ENCODE measurements around the gene ALKBH5.

The ALKBH5 gene

DNA sequence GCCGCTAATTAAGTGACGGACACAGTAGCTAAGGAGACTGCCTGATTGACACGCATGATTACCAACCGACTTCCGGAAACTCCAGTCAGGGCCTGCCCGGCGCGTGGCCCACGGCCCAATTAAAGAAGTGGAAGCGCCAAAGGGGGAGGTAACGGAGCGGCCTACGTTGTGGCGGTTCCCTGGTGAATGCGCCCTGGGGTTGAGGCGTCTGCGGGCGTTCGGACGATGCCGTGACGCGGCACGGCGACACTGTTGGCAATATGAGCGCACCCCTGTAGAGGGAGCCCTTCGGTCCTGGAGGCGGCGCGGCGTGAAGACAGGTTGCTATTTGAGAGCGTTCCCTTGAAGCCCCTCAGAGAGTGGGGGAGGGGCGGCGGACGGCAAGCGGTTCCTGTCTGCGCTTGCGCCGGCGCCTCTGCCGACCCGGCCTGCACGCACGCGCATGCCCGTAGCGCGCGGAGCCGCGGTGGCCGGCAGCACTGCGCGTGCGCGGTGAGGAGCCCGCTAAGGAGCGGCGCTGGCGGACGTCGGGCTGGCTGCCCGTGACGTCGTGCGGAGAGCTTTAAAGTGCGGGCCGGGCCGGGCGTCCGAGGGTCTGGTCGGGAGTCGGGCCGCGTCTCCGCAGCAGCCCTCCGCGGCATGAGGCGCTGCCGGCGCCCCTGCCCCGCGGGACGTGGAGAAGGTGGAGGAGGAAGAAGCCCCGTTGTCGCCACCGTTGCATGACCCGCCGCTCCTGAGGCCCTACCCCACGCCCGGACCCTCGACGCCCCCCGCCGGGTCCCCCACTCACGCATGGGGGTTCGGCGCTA, at the start of gene ALKBH5:
Gene ALKBH5 (plus strand): TSS at position 495 of the 809 bp plus-strand sequence. CDS start 416 bp downstream, outside the sequence.
- peak; percentile 97 for DNase-seq

DNA sequence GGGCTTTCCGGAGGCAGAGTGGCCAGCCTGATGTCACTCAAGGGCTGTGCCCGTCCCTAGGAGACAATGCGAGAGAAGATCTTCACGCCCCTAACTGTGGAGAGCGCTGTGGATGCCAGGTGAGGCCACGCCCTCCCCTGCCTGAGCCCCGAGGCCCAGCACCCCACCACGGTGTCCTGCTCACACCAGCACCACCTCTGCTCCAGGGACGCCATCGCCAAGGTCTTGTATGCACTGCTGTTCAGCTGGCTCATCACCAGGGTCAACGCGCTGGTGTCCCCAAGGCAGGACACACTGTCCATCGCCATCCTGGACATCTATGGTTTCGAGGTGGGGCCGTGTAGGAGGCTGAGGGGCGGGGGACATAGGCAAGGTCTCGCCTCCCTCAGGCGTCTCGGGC, 47.3 kb upstream of the ALKBH5 start:
- no peak for DNase-seq

- no peak for DNase-seq
Measured at GRCh38 chr17:18138065-18138749, 45.4 kb upstream of the ALKBH5 start.

DNA sequence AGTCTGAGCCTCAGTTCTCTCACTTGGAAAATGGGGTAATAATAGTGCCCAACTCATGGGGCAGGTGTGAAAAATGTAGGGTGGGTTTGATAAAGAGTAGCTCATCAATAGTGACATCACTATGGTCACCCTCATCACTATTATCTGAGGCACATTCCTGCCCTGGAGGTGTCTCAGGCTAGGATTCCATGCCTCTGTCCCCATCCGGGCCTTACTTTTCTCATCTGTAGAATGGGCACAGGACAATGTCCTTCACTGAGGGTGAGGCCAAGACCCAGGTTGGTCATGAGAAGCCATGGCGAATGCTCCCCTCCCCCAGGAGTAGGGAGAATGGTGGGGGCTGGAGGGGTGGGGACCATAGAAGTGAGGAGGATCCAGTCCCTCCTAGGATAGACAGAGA, 44.5 kb upstream of the ALKBH5 start:
- no peak for DNase-seq

DNA sequence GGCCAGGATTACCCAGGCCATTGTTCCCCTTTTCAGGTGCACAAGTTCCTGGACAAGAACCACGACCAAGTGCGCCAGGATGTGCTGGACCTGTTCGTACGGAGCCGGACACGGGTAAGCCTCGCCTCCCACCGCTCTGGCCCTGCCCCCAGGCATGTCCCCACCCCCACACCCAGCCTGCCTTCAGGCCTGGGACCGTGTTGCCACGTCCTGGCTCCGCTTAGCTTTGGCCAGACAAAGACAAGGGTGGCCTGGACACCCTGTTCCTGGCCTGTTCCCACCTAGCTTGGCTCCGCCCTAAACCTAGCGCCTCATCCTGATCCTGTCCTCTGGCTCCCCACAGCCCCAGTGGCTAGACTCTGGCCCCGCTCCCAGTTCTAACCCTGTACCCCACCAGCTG, 44.1 kb upstream of the ALKBH5 start:
- DNase-seq, result no peak

GRCh38 chr17:18139949-18140348, 43.7 kb upstream of the ALKBH5 start:
- DNase-seq, result no peak

DNA sequence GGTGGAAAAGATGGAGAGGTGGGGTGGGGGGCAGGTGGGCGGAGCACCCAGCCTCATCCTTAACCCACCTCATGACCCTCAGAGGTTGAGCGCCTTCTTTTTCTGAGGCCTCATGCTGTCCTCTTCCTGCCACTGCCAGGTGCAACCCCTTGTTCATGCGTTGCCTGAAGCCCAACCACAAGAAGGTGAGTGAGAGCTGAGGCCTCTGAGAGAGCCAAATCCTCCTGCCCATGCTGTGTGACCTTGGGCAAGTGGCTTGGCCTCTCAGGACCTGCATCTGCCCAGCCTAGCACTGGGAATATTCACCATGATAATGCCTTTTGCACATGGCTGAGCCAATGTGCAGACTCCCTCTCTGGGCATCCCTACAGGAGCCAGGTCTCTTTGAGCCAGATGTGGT, 43.0 kb upstream of the ALKBH5 start:
- no peak for DNase-seq

- peak; percentile 16 for DNase-seq
Measured at GRCh38 chr17:18141210-18141803, 42.3 kb upstream of the ALKBH5 start.

DNA sequence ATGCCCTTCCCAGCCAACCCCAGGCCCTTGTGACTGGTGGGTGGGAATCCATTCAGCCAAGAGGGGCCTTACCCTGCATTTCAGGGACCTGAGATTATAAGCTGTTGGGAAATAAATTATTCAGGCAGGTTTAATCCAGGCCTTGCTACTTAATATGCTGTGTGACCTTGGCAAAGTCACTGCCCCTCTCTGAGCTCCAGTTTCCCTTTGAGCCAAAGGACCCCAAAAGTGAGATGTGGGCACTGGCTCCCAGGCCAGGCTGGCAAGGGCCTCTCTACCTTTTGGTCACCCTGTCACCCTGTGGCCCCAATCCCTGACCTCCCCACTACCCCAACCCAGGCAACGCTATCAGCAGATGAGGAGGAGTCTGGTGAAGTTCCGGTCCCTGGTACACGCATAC, 41.2 kb upstream of the ALKBH5 start:
- no peak for DNase-seq

DNA sequence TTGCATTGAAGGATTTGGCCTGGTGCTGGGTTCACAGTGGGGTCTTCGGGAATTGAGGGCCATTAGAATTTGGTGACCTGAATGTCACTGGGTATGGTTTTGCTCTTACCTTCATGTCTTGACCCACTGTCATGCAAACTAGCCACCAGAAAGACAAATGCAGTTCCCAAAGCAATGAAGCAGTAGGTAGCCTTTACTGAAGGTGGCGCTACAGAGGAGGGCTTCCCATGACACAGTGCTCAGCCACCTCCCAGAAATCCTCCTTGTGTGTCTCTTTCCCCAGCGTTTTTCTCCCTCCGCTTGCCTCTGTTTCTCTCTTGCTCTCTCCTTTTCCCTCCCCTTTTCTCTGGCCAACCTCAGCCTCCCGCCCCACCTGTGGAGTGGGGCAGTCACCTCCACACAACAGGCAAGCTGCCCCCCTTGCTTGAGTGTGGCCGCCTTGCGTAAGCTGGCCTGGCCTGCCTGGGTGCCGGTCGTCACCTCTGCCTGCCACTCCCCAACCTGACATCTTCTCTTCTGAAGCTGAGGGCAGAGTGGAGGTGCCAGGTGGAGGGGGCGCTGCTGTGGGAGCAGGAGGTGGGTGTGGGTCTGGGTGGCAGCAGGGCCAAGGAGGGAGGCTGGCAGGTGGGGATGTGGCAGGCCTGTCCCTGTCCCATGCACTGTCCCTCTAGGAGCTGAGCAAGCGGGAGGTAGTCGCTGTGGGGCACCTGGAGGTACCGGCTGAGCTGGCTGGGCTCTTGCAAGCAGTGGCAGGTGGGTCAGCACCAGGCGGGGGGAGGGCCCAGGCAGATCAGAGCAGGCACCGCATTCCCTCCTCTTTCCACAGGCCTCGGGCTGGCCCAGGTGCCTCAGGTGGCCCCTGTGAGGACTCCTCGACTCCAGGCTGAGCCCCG, 40.3 kb upstream of the ALKBH5 start:
- DNase-seq, result no peak

DNA sequence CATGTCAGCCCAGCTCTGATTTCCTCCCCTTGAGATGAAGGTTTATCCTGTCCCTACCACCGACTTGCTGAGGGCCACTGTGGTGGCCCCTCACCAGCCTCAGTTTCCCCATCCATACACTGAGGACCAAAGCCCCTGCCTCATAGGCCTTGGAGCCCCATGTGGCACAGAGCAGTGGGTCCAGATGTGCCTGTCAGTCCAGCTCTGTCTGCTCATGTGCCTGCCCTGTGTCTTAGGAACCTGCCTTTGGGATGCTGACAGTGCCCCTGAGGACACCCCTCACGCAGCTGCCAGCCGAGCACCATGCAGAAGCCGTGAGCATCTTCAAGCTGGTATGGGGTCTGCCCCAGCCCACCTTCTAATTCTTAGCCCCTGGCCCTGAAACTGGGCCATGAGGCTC, 39.4 kb upstream of the ALKBH5 start:
- no peak for DNase-seq

DNA sequence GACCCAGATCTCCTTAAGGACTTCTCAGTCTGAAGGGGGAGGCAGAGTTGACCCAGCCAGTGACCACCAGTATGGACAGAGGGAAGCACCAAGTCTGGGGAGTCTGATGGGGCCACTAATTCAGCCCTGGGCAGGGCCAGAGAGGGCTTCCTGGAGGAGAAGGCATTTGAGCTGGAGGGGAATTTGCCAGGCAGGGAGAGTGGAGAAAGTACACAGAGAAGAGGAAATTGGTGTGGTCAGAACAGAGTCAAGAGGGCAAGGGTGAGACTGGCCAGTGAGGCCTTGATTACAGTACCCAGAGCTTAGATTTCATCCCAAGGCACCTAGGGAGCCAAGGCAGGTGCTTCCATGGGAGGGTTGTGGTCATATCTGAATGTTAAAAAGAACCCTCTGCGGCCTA, 38.8 kb upstream of the ALKBH5 start:
- no peak for DNase-seq

- no peak for DNase-seq
Measured at GRCh38 chr17:18145811-18146210, 37.8 kb upstream of the ALKBH5 start.

DNA sequence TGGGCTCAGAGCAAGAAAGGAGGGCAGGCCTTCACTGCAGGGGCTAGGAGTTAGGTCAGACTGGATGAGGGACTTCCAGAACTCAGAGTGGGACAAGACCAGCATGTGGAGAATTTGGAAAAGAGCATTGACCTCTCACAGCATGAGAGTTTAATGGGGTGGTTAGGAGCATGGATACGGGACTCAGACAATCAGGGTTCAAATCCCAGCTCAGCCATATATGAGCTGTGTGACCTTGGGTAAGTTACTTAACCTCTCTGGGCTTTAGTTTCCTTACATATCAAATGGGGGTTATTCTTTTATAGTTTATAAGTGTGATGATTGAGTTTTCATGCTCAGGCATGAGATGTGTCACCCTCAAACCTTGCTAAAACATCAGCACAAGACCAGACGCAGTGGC, 37.4 kb upstream of the ALKBH5 start:
- no peak for DNase-seq

DNA sequence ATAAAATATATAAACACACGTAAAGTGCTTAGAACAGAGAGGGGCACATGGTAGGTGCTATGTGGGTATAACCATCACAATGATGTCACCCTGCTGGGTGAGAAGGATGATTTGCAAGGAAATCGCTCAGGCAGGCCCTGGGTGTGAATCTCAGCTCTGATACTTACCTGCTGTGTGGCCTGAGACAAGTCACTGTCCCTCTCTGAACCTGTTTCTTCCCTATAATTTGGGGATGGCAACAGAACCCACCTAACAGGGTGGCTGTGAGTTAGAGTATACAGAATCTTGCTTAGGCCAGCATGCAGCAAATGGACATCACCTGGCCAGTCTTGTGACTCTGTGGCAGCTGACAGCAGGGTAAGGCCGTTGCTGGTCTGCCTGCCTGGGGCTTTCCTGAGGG, 36.6 kb upstream of the ALKBH5 start:
- no peak for DNase-seq

GRCh38 chr17:18148586-18148985, 35.0 kb upstream of the ALKBH5 start:
- DNase-seq, result no peak

DNA sequence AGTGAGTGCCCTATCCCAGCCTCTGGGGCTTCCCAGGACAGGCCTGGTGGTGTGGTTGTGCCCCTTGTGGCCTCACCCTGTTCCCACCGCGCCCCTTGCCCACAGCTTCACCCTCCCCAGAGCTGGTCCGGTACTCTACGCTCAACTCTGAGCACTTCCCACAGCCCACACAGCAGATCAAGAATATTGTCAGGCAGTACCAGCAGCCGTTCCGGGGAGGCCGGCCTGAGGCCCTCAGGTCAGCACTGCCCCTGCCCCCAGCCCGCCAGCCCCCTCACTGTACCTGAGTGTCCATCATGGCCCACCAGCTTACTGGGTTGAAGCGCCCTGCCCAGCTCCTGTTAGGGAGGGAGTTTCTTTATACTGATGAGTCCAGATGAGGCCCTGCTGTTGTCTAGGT, 32.3 kb upstream of the ALKBH5 start:
- no peak for DNase-seq

- no peak for DNase-seq
Measured at GRCh38 chr17:18155179-18155578, 28.4 kb upstream of the ALKBH5 start.

DNA sequence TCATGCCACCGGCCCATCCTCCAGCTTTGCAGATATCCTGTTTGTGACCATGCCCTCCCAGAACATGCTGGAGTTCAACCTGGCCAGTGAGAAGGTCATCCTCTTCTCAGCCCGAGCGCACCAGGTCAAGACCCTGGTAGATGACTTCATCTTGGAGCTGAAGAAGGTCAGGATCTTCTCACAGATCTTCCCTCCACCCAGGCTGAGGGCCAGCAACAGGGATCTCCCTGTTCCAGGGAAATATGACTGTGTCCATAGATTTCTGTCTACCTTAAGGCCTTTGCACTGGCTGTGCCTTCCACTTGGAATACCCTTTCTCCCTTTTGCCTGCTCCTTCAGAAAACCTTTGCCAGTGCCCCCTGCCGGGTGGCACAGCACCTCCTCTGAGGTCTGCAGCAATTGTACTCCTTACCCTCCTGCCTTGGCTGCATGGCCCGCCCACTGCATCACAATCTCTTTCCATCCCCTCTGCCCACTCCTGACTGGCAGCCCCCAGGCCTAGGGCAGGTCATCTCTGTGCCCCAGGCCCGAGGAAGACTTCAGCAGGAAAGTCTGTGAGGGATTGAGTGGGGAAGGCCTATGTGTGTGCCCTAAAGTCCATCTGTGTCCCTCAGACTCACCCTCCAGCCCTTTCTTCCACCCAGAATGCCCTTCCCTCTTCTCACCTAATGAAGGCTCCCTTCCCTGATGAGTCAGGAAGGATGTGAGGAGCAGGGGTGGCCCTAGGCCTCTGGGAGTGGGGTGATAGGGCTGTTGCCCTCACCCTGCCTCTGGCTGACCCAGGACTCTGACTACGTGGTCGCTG, 27.3 kb upstream of the ALKBH5 start:
- DNase-seq, result no peak

DNA sequence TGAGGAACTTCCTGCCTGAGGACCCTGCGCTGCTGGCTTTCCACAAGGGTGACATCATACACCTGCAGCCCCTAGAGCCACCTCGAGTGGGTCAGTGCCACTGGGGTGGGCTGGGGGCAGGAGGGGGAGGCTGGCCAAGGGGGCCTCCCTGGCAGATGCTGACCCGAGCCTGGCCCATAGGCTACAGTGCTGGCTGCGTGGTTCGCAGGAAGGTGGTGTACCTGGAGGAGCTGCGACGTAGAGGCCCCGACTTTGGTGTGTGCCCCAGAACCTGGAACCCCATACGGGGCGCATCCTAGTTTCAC, 26.7 kb upstream of the ALKBH5 start:
- no peak for DNase-seq

DNA sequence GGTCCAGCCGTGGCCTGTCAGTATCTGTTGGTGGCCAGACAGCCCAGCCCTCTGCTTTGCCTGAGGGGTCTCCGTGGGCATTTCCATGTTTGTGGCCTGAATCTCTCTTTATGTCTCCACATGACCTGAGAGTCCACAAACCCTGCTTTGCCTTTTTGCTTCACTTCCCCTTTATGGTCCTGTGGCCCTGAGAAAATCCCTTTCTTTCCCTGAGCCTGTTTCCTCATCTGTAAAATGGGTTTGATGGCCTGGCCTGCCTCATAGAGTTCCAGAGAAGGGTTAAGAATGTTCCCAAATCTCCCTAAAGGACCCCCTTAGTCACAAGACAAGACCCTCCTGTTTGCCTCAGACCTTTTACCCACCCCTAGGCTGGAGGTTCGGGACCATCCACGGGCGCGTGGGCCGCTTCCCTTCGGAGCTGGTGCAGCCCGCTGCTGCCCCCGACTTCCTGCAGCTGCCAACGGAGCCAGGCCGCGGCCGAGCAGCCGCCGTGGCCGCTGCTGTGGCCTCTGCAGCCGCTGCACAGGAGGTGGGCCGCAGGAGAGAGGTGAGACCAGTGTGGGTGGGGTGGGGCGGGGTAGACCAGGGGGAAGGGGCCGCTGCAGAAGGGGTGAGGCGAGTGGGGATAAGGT, 26.2 kb upstream of the ALKBH5 start:
- DNase-seq, result no peak

GRCh38 chr17:18158022-18158600, 25.5 kb upstream of the ALKBH5 start:
- DNase-seq, result peak; percentile 95
